ENCODE data around the gene TFR2.
A peak's percentile ranks its signal among the peaks of the same experiment; 100 is the strongest.
"Not testable (repeated sequence)": the region's sequence is repeated elsewhere in the genome, so short reads cannot be mapped to it uniquely, and the experiment has no call there.

TFR2 gene

DNA sequence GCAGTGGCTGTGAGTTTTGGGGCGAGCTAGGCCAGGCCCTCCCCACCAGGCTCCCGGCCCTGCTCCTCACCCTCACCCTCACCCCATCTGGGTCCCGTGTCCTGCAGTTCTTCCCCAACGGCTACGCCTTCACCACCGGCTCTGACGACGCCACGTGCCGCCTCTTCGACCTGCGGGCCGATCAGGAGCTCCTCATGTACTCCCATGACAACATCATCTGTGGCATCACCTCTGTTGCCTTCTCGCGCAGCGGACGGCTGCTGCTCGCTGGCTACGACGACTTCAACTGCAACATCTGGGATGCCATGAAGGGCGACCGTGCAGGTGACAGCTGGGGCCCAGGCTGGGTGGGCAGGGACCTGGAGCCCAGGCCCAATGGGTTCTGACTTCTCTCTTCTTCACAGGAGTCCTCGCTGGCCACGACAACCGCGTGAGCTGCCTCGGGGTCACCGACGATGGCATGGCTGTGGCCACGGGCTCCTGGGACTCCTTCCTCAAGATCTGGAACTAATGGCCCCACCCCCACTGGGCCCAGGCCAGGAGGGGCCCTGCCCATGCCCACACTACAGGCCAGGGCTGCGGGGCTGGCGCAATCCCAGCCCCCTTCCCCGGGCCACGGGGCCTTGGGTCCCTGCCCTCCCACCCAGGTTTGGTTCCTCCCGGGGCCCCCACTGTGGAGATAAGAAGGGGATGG, 37.1 kb upstream of the TFR2 start:
- no peak for DNase-seq (ENCODE audit: low spot score)

DNA sequence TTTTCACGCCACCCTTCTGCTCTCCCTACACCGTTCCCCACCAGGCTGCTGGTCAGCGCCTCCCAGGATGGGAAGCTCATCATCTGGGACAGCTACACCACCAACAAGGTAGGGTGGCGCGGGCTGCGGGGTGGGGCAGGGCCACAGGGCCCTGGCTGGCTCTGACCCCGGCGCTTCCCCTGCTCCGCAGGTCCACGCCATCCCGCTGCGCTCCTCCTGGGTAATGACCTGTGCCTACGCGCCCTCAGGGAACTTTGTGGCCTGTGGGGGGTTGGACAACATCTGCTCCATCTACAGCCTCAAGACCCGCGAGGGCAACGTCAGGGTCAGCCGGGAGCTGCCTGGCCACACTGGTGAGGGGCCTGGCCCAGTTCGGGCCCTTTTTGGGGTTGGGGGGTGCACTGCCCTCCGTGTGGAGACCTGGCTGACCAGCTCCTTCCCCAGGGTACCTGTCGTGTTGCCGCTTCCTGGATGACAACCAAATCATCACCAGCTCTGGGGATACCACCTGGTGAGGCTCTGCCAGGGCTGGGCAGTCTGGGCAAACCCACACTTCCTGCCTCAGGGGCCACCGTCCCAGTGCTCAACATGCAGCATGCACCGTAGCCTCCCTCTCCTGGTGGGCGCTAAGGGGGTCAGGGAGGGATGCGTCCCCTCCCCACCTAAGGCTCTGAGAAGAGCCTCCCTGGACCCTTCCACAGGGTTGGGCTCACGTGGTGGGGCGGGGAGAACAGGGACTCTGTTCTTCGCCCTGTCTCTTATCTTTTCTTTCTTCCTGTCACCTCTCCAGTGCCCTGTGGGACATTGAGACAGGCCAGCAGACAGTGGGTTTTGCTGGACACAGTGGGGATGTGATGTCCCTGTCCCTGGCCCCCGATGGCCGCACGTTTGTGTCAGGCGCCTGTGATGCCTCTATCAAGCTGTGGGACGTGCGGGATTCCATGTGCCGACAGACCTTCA, 36.2 kb upstream of the TFR2 start:
- no peak for DNase-seq (ENCODE audit: low spot score)

DNA sequence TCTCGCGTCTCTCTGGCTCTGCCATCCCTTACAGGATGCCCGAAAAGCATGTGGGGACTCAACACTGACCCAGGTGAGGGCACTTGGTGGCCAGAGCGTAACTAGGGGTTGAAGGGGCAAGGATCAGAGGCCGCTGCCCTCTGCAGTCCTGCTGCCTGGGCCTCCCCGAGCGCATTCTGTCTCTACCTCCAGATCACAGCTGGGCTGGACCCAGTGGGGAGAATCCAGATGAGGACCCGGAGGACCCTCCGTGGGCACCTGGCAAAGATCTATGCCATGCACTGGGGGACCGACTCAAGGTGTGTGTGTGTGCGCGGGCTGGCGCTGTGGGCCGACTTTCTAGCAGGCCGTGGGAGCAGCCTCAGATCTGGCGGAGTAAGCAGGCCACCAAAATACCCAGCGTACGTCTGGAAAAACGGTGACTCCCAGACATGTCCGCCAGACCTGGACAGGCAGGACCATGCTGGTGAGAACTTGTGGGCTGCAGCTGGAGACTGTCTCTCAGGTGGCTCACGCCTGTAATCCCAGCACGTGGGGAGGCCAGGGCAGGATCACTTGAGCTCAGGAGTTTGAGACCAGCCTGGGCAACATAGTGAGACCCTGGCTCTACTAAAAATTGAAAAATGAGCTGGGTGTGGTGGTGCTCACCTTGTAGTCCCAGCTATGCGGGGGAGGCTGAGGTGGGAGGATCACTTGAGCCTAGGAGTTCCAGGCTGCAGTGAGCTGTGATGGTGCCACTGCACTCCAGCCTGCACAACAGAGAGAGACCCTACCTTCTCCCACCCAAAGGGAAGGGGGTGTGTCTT, 35.4 kb upstream of the TFR2 start:
- DNase-seq (ENCODE audit: low spot score): no peak

DNA sequence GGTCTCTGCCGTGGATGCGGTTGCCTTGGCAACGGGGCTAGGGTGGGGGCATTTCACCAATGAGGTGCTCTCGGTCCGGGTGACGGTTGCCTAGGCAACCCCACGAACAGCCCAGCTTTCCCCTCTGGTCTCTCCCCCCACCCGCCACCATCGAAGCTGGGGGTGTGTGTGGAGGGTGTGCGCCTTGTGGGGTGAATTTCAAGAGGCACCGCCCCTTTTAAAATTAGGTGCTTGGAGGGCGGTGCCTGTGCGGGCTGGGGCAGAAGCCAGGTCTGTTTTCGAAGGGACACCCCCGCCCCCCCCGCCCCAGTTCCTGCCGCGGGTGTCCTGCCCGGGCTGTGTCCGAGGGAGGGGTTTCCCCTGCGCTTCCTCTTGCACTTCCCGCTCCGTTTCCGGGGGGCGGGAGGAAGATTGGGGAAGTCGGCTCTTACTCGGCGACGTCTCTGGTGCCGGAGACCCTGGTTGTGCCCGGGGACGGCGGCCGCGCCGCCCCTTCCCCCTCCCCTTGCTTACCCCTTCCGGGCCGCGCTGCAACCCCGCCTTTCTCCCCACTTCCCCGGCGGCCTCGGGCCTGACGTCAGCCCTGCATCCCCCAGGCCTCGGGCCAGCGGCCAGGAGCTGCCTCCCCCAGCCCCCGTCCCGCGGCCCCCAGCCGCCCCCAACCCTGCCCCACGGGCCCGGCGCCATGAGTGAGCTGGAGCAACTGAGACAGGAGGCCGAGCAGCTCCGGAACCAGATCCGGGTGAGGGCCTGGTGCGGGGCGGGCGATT, 34.4 kb upstream of the TFR2 start:
- peak; percentile 92 for DNase-seq (ENCODE audit: low spot score)

DNA sequence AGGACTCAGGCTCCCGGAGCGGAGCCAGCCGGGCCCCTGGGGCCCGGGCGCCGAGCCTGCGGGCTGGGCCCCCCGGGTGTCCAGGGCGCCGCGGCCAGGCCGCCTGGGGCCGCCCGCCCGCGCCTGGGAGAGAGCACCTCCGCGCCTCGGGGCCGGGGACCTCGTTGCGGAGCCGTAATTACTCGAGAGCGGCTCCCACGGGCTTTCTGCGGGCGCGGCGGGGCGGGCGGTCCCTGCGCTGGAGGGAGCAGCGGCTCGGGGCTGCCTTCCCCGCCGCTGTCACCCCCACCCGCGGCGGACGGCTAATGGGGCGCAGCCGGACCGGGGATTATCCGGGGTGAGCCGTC, 33.7 kb upstream of the TFR2 start:
- DNase-seq (ENCODE audit: low spot score): no peak

DNA sequence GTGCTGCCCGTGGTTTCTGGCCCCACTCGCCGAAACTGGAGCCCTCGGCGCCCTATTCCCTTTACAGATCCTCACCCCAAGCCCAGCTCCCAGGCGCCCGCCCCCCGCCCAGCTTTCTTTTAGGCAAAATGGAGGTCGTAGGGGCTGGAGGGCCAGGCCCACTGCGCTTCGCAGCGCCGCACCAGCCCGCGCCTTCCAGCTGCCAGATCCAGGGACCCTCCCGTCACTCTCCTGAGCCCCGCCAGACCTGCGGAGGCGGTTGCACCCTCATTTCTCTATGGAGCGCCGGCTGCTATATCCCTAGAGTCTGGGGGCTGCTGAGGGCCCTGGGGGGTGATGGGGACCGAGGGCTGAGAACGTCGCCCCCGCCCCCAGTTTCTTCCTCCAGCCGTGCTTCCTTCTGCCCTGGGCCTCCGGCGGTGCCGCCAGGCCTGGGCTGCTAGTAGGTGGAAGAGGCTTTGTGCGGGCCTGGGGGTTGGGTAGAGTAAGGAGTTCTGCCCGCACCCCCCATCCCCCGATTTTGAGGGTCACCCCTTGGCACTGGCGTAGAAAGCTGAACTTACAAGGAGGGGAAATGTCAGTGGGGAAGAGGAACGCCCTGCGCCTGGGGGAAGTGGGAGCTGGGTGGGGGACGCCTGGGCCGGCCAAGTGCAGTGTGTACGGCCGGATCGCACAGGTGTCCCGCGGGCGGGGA, 33.2 kb upstream of the TFR2 start:
- no peak for DNase-seq (ENCODE audit: low spot score)

DNA sequence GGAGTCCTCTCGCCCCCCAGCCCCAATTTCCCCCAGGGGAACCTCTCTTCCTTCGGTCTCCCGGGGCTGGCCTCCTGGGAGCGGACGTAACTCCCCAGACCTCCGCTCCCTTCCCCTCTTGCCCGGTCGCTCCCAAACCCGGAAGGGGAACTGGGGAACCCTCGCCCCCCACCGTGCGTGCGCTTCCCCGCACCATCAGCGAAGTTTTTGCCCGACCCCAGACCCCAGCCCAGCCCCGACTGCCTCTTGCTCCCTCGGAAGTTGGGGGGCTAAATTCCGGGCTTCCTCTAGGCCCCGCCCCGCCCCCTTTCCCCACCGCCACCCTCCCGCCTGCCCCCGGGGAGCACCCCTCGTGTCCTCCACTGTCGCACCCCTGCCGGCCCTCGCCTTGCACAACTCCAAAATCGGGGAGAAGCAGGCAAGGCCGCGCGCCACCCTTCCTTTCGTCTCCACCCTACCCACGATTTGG, 32.6 kb upstream of the TFR2 start:
- DNase-seq (ENCODE audit: low spot score): no peak

DNA sequence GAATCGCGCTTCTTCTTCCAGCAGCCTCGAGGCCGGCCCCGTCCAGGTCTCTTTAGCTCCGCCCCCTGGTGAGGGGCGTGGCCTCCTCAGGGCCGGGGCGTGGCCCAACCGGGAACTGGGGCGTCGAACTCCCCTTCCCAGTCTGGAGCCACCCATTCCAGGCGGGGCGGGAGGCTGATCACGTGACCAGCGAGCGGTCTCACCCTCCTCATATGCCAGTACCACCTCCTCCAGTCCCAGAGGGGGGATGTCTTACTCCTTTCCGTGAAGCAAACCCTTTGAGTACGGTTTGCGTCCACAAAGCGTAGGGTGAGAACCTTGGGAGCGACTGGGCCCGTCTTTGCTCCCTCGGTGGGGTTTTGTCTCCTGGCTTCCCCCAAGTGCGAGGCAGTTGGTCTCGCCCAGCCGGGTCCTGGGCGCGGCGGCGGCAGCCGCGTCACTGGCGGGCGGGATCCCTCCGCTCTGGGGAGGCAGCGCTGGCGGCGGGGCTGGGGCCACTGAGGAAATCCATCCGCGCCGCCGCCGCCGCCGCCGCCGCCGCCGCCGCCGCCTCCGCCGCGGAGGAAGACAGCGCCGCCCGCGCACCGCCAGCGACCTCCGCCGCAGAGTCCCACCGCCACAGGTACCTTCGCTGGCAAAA, 32.1 kb upstream of the TFR2 start, which contains the start of gene GNB2:
GNB2 (plus strand) TSS at position 439 of the 640 bp plus-strand sequence. CDS start 2,526 bp downstream, outside the sequence.
- DNase-seq (ENCODE audit: low spot score): peak; percentile 99

DNA sequence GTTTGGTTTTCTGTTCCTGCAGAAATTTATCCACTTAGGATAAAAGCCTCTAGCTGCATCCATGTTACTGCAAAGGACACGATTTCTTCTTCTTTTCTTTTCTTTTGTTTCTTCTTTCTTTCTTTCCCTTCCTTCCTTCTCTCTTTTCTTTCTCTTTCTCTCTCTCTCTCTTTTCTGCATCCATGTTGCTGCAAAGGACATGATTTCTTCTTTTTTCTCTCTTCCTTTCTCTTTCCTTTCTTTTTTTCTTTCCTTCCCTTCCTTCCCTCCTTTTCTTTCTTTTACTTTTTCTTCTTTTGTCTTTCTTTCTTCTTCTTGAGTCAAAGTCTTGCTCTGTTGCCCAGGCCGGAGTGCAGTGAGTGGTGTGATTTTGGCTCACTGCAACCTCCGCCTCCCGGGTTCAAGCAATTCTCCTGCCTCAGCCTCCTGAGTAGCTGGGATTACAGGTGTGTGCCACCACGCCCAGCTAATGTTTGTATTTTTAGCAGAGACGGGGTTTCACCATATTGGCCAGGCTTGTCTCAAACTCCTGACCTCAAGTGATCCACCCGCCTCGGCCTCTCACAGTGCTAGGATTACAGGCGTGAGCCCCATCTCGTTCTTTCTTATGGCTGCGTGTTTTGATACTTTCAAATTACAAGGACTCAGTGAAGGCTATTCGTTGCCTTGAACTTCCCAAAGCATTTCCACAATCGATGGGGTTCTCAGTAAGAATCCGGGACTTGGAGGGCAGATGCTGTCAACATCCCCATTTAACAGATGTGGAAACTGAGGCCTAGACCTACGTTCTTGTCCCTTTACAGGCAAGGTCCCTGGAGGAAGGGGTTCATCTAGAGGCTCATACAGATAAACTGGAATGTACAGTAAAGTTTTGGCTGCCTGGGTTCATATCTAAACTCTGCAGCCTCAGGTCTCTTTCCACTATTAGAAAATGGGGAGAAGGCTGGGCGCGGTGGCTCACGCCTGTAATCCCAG, 30.3 kb upstream of the TFR2 start:
- no peak for DNase-seq (ENCODE audit: low spot score)

DNA sequence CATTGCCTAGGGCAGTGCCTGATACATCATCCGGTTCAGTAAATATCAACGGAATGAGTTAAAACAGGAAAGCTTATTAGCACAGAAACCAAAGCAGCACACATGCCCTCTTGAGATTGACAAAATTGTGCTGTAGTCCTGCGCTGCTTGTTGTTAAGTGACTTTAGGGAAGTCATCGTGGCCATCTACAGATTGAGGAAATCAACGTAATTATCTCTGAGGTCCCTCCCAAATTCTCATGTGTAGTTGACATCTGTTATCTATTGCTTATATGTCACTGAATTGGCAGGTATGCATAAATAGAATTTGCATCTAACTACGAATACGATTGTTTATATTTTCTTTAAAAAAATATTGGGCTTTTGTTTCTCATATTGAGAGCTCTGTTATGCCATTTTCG, 28.7 kb upstream of the TFR2 start:
- DNase-seq (ENCODE audit: low spot score): no peak

DNA sequence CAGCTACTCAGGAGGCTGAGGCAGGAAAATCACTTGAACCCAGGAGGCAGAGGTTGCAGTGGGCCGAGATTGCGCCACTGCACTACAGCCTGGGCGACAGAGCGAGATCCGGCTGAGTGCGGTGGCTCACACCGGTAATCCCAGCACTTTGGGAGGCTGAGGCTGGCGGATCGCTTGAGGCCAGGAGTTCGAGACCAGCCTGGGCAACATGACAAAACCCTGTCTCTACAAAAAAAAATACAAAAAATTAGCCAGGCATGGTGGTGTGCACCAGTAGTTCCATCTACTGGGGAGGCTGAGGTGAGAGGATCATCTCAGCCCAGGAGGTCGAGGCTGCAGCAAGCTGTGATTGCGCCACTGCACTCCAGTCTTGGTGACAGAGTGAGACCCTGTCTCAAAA, 27.8 kb upstream of the TFR2 start:
- DNase-seq (ENCODE audit: low spot score): not testable (repeated sequence)

DNA sequence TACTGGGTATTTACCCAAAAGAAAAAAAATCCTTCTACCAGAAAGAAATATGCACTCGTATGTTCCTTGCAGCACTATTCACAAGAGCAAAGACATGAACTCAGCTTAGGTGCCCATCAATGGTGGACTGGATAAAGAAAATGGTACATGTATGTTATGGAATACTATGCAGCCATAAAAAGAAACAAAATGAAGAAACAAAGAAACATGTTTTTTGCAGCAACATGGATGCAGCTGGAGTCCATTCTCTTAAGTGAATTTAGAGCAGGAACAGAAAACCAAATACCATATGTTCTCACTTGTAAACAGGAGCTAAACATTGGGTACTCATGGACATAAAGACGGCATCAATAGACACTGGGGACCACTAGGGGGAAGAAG, 26.7 kb upstream of the TFR2 start:
- no peak for DNase-seq (ENCODE audit: low spot score)

DNA sequence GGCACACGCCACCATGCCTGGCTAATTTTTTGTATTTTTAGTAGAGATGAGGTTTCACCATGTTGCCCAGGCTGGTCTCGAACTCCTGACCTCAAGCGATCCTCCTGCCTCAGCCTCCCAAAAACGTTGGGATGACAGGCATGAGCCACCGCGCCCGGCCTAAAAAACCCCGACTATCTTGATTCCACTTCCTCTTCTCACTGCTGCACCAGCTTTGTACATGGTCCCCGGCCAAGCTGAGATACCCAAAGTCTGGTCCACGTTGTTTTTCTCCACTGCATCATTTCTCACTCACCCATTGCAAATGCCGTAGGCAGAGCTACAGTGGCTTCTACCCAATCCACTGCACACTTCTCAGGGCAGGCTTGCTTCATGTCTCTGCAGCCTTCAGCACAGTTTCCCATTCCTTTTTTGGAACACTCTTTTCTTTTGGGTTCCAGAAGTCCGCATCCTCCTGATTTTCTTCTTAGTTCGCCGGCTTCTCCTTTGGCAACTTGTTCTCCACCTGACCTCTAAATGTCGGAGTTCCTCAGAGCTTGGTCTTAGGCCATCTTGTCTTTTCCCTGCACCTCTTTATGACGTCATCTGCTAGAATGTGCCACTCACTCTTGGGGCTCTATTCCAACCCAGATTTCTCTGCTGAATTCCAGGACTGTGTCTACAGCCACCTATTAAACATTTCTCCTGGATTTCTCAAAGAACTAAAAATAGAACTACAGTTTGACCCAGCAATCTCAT, 26.1 kb upstream of the TFR2 start:
- no peak for DNase-seq (ENCODE audit: low spot score)

DNA sequence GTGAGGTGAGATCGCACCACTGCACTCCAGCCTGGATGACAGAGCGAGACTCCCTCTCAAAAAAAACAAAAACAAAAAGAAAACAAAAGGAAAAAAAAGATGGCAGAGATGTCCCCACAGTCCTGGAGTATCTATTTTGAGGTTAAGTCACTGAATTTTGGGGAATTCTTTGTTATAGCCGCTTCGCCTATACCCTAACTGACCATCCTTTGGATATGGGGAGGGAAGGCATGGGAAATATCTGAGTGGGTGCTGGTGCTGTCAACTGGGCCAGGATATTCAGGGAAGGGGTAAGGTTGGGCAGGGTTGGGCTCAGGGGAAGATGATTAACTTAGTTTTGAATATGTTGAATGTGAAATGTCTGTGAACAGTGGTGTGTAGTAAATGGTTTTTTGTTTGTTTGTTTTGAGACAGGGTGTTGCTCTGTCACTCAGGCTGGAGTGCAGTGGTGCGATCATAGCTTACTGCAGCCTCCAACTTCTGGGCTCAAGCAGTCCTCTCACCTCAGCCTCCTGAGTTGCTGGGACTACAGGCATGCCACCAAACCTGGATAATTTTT, 23.9 kb upstream of the TFR2 start:
- DNase-seq (ENCODE audit: low spot score): no peak

DNA sequence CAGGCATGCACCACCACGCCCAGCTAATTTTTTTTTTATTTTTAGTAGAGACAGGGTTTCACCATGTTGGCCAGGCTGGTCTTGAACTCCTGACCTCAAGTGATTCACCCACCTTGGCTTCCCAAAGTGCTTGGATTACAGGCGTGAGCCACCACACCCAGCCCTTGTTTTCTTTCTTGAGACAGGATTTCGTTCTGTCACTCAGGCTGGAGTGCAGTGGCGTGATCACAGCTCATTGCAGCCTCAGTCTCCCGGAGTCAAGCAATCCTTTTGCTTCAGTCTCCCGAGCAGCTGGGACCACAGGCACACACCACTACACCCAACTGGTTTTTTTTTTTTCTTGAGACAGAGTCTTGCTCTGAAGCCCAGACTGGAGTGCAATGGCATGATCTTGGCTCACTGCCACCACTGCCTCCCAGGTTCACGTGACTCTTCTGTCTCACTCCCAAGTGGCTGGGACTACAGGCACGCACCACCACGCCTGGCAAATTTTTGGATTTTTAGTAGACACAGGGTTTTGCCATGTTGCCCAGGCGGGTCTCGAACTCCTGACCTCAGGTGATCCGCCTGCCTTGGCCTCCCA, 20.9 kb upstream of the TFR2 start:
- not testable (repeated sequence) for DNase-seq (ENCODE audit: low spot score)

DNA sequence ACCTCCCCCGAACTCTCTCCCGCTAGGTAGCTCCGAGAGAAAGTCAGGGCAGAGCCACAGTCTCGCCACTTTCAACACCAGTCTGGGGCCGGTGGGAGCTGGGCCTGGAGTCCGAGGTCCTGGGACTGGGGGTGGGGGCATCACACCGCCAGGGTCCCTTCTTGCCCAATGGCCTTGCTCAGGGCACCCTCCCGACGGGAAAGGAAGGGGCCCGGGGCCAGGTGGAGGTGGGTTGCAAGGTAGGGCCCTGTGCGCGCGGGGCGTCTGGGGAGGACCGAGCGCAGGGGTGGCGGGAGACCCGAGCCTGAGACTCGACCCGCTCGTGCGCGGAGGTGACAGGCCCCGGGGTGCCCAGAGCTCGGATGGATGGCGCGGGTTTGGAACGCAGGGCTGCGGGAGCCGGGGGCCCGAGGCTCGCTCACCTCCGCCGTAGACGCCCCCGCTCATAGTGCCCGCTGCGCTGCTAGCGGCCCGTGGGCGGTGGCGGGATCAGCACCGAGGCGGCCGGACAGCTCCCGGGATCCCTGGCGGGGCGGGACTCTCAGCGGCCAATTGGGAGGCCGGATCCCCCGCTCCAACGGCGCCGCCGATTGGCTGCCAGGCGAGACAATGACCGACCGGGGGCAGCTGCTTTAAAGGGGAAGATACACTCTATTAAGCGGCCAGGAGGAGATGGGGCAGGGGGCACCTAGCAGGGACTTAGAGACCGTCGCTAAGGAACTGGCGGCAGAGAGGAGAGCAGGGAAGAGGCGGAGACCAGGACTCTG, 14.7 kb upstream of the TFR2 start, which contains the start of gene ACTL6B:
ACTL6B (minus strand) TSS at position 541 of the 767 bp plus-strand sequence; CDS start at position 447, 94 bp downstream.
- peak; percentile 90 for DNase-seq (ENCODE audit: low spot score)
